ENCODE data around the gene PTGES3L.
"Not testable (repeated sequence)": the region's sequence is repeated elsewhere in the genome, so short reads cannot be mapped to it uniquely, and the experiment has no call there.

PTGES3L gene

GRCh38 chr17:43014020-43014648 lies 34.3 kb upstream of the PTGES3L start:
- no peak for DNase-seq

GRCh38 chr17:43013296-43013695 lies 33.4 kb upstream of the PTGES3L start:
- no peak for DNase-seq

GRCh38 chr17:43011728-43012472 lies 32.0 kb upstream of the PTGES3L start:
- DNase-seq: no peak

- DNase-seq: no peak
These were observed 30.9 kb upstream of the PTGES3L start for GRCh38 chr17:43010667-43011308.

GRCh38 chr17:43006639-43007551 lies 27.0 kb upstream of the PTGES3L start, which contains the start of gene IFI35:
TSS of gene IFI35 (plus strand) at chr17:43006784. CDS start at chr17:43006948, 164 bp downstream.
- peak; percentile 89 for DNase-seq

GRCh38 chr17:43003542-43004172 lies 23.8 kb upstream of the PTGES3L start:
- DNase-seq: no peak

GRCh38 chr17:43000894-43001293 lies 21.0 kb upstream of the PTGES3L start:
- not testable (repeated sequence) for DNase-seq

GRCh38 chr17:42999003-42999525 lies 19.2 kb upstream of the PTGES3L start:
- no peak for DNase-seq

- DNase-seq: peak; percentile 99
These were observed 18.4 kb upstream of the PTGES3L start, which contains the start of gene RPL27 for GRCh38 chr17:42997984-42998938. TSS of gene RPL27 (plus strand) at chr17:42998419. CDS start at chr17:42998751, 332 bp downstream.

GRCh38 chr17:42997390-42997983 lies 17.6 kb upstream of the PTGES3L start:
- no peak for DNase-seq

- not testable (repeated sequence) for DNase-seq
These were observed 14.0 kb upstream of the PTGES3L start for GRCh38 chr17:42993913-42994312.

- DNase-seq: no peak
These were observed 13.0 kb upstream of the PTGES3L start for GRCh38 chr17:42992872-42993271.

GRCh38 chr17:42991471-42991870 lies 11.6 kb upstream of the PTGES3L start:
- no peak for DNase-seq

GRCh38 chr17:42989726-42990652 lies 10.1 kb upstream of the PTGES3L start:
- DNase-seq: no peak

GRCh38 chr17:42989141-42989540 lies 9.3 kb upstream of the PTGES3L start:
- no peak for DNase-seq

GRCh38 chr17:42985225-42985624 lies 5.3 kb upstream of the PTGES3L start:
- DNase-seq: no peak

- no peak for DNase-seq
These were observed 2.4 kb upstream of the PTGES3L start for GRCh38 chr17:42982266-42982665.

- DNase-seq: peak; percentile 56
These were observed 1.0 kb upstream of the PTGES3L start for GRCh38 chr17:42980766-42981397.

All from CD4-positive, alpha-beta T cell treated with Interleukin-17A for 1 hour (primary cell).